ENCODE results near the gene PPARG. TPM values are rescaled to one million over a fixed set of nuclear protein-coding genes. Genes with fewer than 3 reads are reported as not detected.

Gene PPARG
- total and polyA plus RNA-seq, 2 of the 8 experiments (the other 6 are each of a cell fraction or from before 2014, with no cell fraction given): 0.06 TPM; not detected in 1

DNA sequence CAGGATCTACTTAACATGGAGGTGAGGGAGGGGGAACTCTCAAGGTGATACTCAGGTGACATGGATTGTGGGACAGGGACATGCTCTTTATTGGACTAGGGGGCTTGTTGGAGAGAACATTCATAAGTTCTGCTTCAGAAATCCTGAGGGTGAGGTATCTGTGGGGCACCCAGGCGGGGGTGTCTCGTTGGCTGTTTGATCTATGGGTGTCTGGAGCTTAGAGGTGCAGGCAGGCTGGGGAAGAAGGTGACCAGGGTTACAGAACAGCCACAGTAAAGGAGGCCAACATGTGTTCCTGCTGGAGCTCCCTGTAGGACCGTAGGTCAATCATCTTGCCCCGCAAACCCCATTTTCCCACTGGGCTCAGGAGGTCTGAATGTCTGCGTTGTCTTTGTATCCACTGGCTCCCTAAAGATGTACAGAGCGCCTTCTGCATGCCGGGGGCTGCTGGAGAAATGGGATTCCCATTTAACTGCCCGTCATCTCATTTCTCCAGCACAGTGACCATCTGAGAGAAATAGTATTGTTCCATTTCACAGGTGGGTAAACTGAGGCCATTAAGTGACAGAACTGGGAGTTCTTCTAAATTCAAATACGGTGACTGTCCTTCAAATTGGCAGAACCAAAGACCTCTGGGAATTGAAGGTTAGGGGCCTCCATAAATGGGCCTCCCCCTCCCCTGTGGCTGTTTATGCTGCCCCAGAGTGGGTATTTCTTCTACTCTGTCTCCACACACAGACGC, 155.1 kb downstream of the PPARG start:
- Histone ChIP-seq H3K4me2 (ENCODE audit: insufficient read depth in 1 of 2, low read depth in 2 of 2, low read length in 2 of 2) (peak overlapping the region in 1 of 2 experiments; percentile 15; a peak in 1 of 4 replicates), H4K5ac (ENCODE audit: insufficient read length, low read depth, low read length) (no peak overlapping the region), H3K27ac (ENCODE audit: low read depth, low read length) (no peak overlapping the region), H3K79me1 (ENCODE audit: low read depth, low read length) (no peaks in the 10 kb centered on the region), H2BK5ac (ENCODE audit: low read depth, low read length) (no peak overlapping the region), H3K79me2 (ENCODE audit: control insufficient read depth in 1 of 2, insufficient read depth in 2 of 2, low read length in 2 of 2) (no peaks in the 10 kb centered on the region), H3K9ac (replicated peaks in 1 of 4; ENCODE audit: extremely low read depth in 1 of 4, low read depth in 3 of 4, low read length in 3 of 4) (no peak overlapping the region), H3K4me3 (ENCODE audit: extremely low read depth in 1 of 4, insufficient read depth in 2 of 4, low read depth in 3 of 4, low read length in 4 of 4) (no peak overlapping the region), H3K23ac (ENCODE audit: insufficient read length) (no peak overlapping the region), H3K18ac (ENCODE audit: extremely low read depth, low read length) (no peak overlapping the region), H3K4ac (replicated peaks; ENCODE audit: insufficient read length, low read depth, low read length) (no peak overlapping the region), H4K20me1 (replicated peaks in 1 of 2; ENCODE audit: control insufficient read depth in 1 of 2, insufficient read depth in 2 of 2, low read length in 2 of 2) (no peaks in the 10 kb centered on the region), H4K91ac (replicated peaks; ENCODE audit: insufficient read length, low read length) (no peak overlapping the region), H3K36me3 (ENCODE audit: control insufficient read depth in 2 of 4, insufficient read depth in 4 of 4, low read length in 3 of 4) (no peaks in the 10 kb centered on the region; a peak in 1 of 8 replicates), H3K4me1 (replicated peaks in 1 of 4; ENCODE audit: control insufficient read depth in 3 of 4, insufficient read depth in 4 of 4, low read length in 3 of 4) (peaks cover 0 to 16% (median 6%) of the 10 kb centered on the region in 4 experiments; a peak in 5 of 7 replicates), H3K23me2 (ENCODE audit: low read depth, low read length) (no peaks in the 10 kb centered on the region), H3K9me3 (ENCODE audit: insufficient read depth in 2 of 2, low read depth in 1 of 2, low read length in 1 of 2) (no peaks in the 10 kb centered on the region), H2BK120ac (replicated peaks; ENCODE audit: low read depth, low read length) (no peak overlapping the region), H3K14ac (ENCODE audit: insufficient read length) (no peak overlapping the region), H2BK12ac (ENCODE audit: low read depth, low read length) (peak overlapping the region; percentile 20; the same call in 1 of the 2 replicates), H2BK15ac (ENCODE audit: low read length) (no peak overlapping the region), H2AFZ (ENCODE audit: low read length) (no peak overlapping the region), H2AK5ac (ENCODE audit: low read depth, low read length) (no peak overlapping the region), H3K27me3 (replicated peaks in 1 of 4; ENCODE audit: control insufficient read depth in 3 of 4, extremely low read depth in 1 of 4, insufficient read depth in 3 of 4, low read length in 3 of 4) (peaks cover 0 to 2% (median 0%) of the 10 kb centered on the region in 4 experiments; a peak in 1 of 7 replicates), H4K8ac (ENCODE audit: extremely low read depth, insufficient read depth, low read length) (no peak overlapping the region), H3K56ac (replicated peaks; ENCODE audit: insufficient read length, low read depth, low read length) (no peak overlapping the region), H2BK20ac (ENCODE audit: low read length) (no peak overlapping the region)
- 92% methylated on average over 10 of the region's 10 CpGs; no CpG with 5 or more reads in 1 of the 2 experiments for WGBS, 2 experiments (ENCODE audit: extremely low coverage in 1 of 2, insufficient coverage in 1 of 2, insufficient read length in 1 of 2, insufficient replicate concordance in 2 of 2, low coverage in 1 of 2, low lambda C conversion rate in 2 of 2, missing lambda C conversion rate in 1 of 2)
- DNase-seq (ENCODE audit: low read depth in 1 of 2, low spot score in 2 of 2) (no peak), FAIRE-seq (no peak)
- ChIA-PET POLR2A (ENCODE audit: partially characterized antibody) (no interaction called here), CTCF (ENCODE audit: partially characterized antibody) (interaction anchor here (1.5 to 2.4 kb wide), 2 partner anchors 14 to 36 kb away, joined by 4 to 11 read pairs; no protein-coding TSS in a partner anchor)
- no peak for TF ChIP-seq SP1 (IDR thresholded peaks at IDR 0.05; ENCODE audit: low read depth, low read length)
- TF ChIP-seq ASH2L (IDR thresholded peaks at IDR 0.05; ENCODE audit: low read length): no peak
- TF ChIP-seq POLR2A (IDR thresholded peaks at IDR 0.05; ENCODE audit: control extremely low read depth in 1 of 2, low read depth in 2 of 2, low read length in 2 of 2): no peak
- TF ChIP-seq E2F6 (IDR thresholded peaks at IDR 0.05): no peak
